ENCODE results near the gene DYRK4.

DYRK4 gene

GRCh38 chr12:4610481-4610880, 48.5 kb downstream of the DYRK4 start:
- no peaks in the 10 kb centered on the region for H3F3A ChIP-seq (ENCODE audit: insufficient read depth)
- no peak overlapping the region for H3K9ac ChIP-seq (ENCODE audit: low read length)
- H3K27me3 ChIP-seq (ENCODE audit: low read length) = no peaks in the 10 kb centered on the region
- H4K20me1 ChIP-seq (ENCODE audit: low read depth, low read length) = no peaks in the 10 kb centered on the region
- H3K4me3 ChIP-seq (ENCODE audit: insufficient read depth, low read length, poor library complexity, severe bottlenecking) = no peak overlapping the region
- H3K4me2 ChIP-seq (ENCODE audit: low read depth, low read length, poor library complexity, severe bottlenecking) = no peak overlapping the region
- H2AFZ ChIP-seq (ENCODE audit: low read depth, low read length, severe bottlenecking) = no peak overlapping the region
- H3K9me3 ChIP-seq (ENCODE audit: insufficient read depth, low read length) = no peaks in the 10 kb centered on the region
- H3K9me2 ChIP-seq (replicated peaks; ENCODE audit: insufficient read depth, low read length) = no peaks in the 10 kb centered on the region
- TF ChIP-seq CTCF (IDR thresholded peaks at IDR 0.05; ENCODE audit: insufficient read depth, low read length, poor library complexity, severe bottlenecking) = no peak
- no peak for TF ChIP-seq EZH2phosphoT487 (conservative IDR thresholded peaks at IDR 0.05; ENCODE audit: low read length)
- H3K36me3 ChIP-seq (ENCODE audit: low read length) = no peaks in the 10 kb centered on the region
- H3K79me2 ChIP-seq (ENCODE audit: insufficient read depth, low read length) = peaks cover 5% of the 10 kb centered on the region
- no peak overlapping the region for H3K27ac ChIP-seq (ENCODE audit: low read depth, low read length)

- no peaks in the 10 kb centered on the region for H3K27me3 ChIP-seq (ENCODE audit: low read length)
- H3K9me3 ChIP-seq (ENCODE audit: insufficient read depth, low read length) = no peaks in the 10 kb centered on the region
- no peaks in the 10 kb centered on the region for H3K9me2 ChIP-seq (replicated peaks; ENCODE audit: insufficient read depth, low read length)
- TF ChIP-seq EZH2phosphoT487 (conservative IDR thresholded peaks at IDR 0.05; ENCODE audit: low read length) = no peak
- no peak for TF ChIP-seq CTCF (IDR thresholded peaks at IDR 0.05; ENCODE audit: insufficient read depth, low read length, poor library complexity, severe bottlenecking)
- no peak overlapping the region for H2AFZ ChIP-seq (ENCODE audit: low read depth, low read length, severe bottlenecking)
- no peaks in the 10 kb centered on the region for H4K20me1 ChIP-seq (ENCODE audit: low read depth, low read length)
- H3K4me2 ChIP-seq (ENCODE audit: low read depth, low read length, poor library complexity, severe bottlenecking) = no peak overlapping the region
- no peak overlapping the region for H3K27ac ChIP-seq (ENCODE audit: low read depth, low read length)
- no peaks in the 10 kb centered on the region for H3K36me3 ChIP-seq (ENCODE audit: low read length)
- no peaks in the 10 kb centered on the region for H3F3A ChIP-seq (ENCODE audit: insufficient read depth)
- H3K79me2 ChIP-seq (ENCODE audit: insufficient read depth, low read length) = no peaks in the 10 kb centered on the region
- no peak overlapping the region for H3K9ac ChIP-seq (ENCODE audit: low read length)
- H3K4me3 ChIP-seq (ENCODE audit: insufficient read depth, low read length, poor library complexity, severe bottlenecking) = no peak overlapping the region
Observed at GRCh38 chr12:4615667-4616066, 53.7 kb downstream of the DYRK4 start.

GRCh38 chr12:4621511-4621910, 59.5 kb downstream of the DYRK4 start:
- no peaks in the 10 kb centered on the region for H3K27me3 ChIP-seq (ENCODE audit: low read length)
- no peak overlapping the region for H3K4me2 ChIP-seq (ENCODE audit: low read depth, low read length, poor library complexity, severe bottlenecking)
- H3K9ac ChIP-seq (ENCODE audit: low read length) = no peak overlapping the region
- H3K27ac ChIP-seq (ENCODE audit: low read depth, low read length) = no peak overlapping the region
- H3K79me2 ChIP-seq (ENCODE audit: insufficient read depth, low read length) = no peaks in the 10 kb centered on the region
- H3K36me3 ChIP-seq (ENCODE audit: low read length) = no peaks in the 10 kb centered on the region
- no peaks in the 10 kb centered on the region for H3K9me3 ChIP-seq (ENCODE audit: insufficient read depth, low read length)
- H3F3A ChIP-seq (ENCODE audit: insufficient read depth) = no peaks in the 10 kb centered on the region
- H2AFZ ChIP-seq (ENCODE audit: low read depth, low read length, severe bottlenecking) = no peak overlapping the region
- H3K4me3 ChIP-seq (ENCODE audit: insufficient read depth, low read length, poor library complexity, severe bottlenecking) = no peak overlapping the region
- H4K20me1 ChIP-seq (ENCODE audit: low read depth, low read length) = no peaks in the 10 kb centered on the region
- no peaks in the 10 kb centered on the region for H3K9me2 ChIP-seq (replicated peaks; ENCODE audit: insufficient read depth, low read length)
- TF ChIP-seq CTCF (IDR thresholded peaks at IDR 0.05; ENCODE audit: insufficient read depth, low read length, poor library complexity, severe bottlenecking) (no peak), EZH2phosphoT487 (conservative IDR thresholded peaks at IDR 0.05; ENCODE audit: low read length) (no peak)
